Body of pancreas (tissue), 4 donors: Measurements from ENCODE around the gene TBX2.

ENCODE experiments used
- POLR2A ChIP-seq, 3 donors: fragments of 450-650 bp; IDR thresholded peaks; one replicate each; pipeline ENCODE4 v1.6.1; 2016; ENCODE audit warnings: antibody characterized with exemption in 3 of 3, mild to moderate bottlenecking in 2 of 3
- TF ChIP-seq, protein P1 (sequence below), 7 experiments: fragments of 450-650 bp in 4 of 7; fragments of 200-600 bp in 3 of 7; sonication (generic) in 3 of 7; IDR thresholded peaks; one replicate each; pipeline ENCODE4 v1.5.1; 2016 to 2019; ENCODE audit warnings: antibody characterized with exemption in 7 of 7

DNA sequence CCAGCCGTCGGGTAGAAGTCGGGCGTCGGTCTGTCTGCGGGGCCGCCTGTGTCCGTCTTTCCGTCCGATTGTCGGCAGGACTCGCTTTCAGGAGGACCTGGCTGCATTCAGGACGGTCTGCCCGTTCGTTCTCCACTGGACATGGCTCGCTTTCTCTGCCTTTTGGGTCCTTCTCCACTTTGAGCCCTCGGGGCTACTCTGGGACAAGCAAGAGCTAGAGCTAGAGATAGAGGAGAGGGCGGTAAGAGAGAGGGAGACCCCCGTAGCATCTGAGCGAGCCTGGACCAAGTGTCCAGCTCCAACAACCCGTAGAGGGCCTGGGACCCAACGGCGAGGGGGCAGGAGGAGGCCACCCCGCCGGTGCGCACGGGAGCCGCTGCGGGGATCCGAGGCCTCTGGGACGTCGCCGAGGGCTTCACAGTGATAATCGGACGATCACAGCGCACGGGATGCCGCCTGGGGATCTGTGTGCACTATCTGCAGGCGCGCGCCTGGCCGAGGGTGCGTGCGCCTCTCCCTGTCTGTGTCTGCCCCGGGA, 57.1 kb downstream of the TBX2 start:
- TF ChIP-seq, protein P1, sequence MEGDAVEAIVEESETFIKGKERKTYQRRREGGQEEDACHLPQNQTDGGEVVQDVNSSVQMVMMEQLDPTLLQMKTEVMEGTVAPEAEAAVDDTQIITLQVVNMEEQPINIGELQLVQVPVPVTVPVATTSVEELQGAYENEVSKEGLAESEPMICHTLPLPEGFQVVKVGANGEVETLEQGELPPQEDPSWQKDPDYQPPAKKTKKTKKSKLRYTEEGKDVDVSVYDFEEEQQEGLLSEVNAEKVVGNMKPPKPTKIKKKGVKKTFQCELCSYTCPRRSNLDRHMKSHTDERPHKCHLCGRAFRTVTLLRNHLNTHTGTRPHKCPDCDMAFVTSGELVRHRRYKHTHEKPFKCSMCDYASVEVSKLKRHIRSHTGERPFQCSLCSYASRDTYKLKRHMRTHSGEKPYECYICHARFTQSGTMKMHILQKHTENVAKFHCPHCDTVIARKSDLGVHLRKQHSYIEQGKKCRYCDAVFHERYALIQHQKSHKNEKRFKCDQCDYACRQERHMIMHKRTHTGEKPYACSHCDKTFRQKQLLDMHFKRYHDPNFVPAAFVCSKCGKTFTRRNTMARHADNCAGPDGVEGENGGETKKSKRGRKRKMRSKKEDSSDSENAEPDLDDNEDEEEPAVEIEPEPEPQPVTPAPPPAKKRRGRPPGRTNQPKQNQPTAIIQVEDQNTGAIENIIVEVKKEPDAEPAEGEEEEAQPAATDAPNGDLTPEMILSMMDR (IDR thresholded peaks at IDR 0.05): no peak
- no peak for TF ChIP-seq POLR2A (IDR thresholded peaks at IDR 0.05)
